K562 (cell line): ENCODE results near the gene SGMS1. TPM values are rescaled to one million over a fixed set of nuclear protein-coding genes. Genes with fewer than 3 reads are reported as not detected.

ENCODE experiments used
- CBX2 ChIP-seq: fragments of 200-600 bp; sonication (generic); IDR thresholded peaks from one replicate; pipeline ENCODE4 v1.6.1; 2012; ENCODE audit warnings: mild to moderate bottlenecking, low read length, inconsistent platforms; ENCODE audit not compliant: insufficient read depth, poor library complexity, severe bottlenecking
- E2F4 ChIP-seq: sonication (generic); formaldehyde crosslinking; IDR thresholded peaks from 2 replicates; pipeline ENCODE4 v1.8.0; 2022; ENCODE audit warnings: mild to moderate bottlenecking, low read depth, missing genetic modification reagents
- FUS ChIP-seq: fragments of 200-400 bp; formaldehyde crosslinking; optimal IDR thresholded peaks from 2 replicates; pipeline ENCODE3; 2017; ENCODE audit warnings: low read depth, low read length
- NR2F6 ChIP-seq: fragments of 450-650 bp; formaldehyde crosslinking; IDR thresholded peaks from 2 replicates; pipeline ENCODE4 v1.4.0; 2020; ENCODE audit warnings: mild to moderate bottlenecking
- SNAPC5 ChIP-seq: fragments of 250-450 bp; sonication (Bioruptor Pico); IDR thresholded peaks from 2 replicates; pipeline ENCODE4 v1.8.0; 2021; ENCODE audit warnings: moderate library complexity, mild to moderate bottlenecking, inconsistent platforms
- TAF1 ChIP-seq: IDR thresholded peaks from 2 replicates; pipeline ENCODE4 v1.6.1; 2011; ENCODE audit warnings: mild to moderate bottlenecking, low read length, moderate library complexity; ENCODE audit not compliant: insufficient read depth, control insufficient read depth, severe bottlenecking; ENCODE audit errors: extremely low read depth
- ZNF707 ChIP-seq: fragments of 250-450 bp; sonication (Bioruptor Pico); conservative IDR thresholded peaks from 2 replicates; pipeline ENCODE4 v1.8.0; 2022; ENCODE audit warnings: inconsistent platforms, mild to moderate bottlenecking, moderate library complexity
- polyA plus RNA-seq, 8 experiments: library from polyadenylated mRNA; depleted of rRNA in 4 of 8; stranded (reverse) in 5 of 8; unstranded in 3 of 8; fragments of >200 nt; fragmentation: Nextera tagmentation in 2 of 8; fragmentation: Illumina TruSeq in 1 of 8; extraction: Ambion mirVana in 2 of 8; extraction: Trizol in 1 of 8; gene quantifications; 2 replicates each; pipeline versions ENCODE4 v1.2.1 to v1.2.3, GENCODE V29; 2011 to 2014; ENCODE audit warnings: inconsistent platforms in 1 of 8, missing spikeins in 1 of 8
- total RNA-seq, 7 experiments: library from RNA; depleted of rRNA in 6 of 7; stranded (reverse); fragments of >200 nt in 6 of 7; fragmentation: Illumina TruSeq in 2 of 7; extraction: Trizol in 2 of 7; gene quantifications; 2 replicates each; pipeline versions ENCODE4 v1.2.1 to v1.2.3, GENCODE V29; 2011 to 2021; ENCODE audit warnings: low replicate concordance in 1 of 7
- TF ChIP-seq, protein P1 (sequence below): fragments of 450-650 bp; IDR thresholded peaks from 2 replicates; pipeline ENCODE4 v1.6.1; 2016; ENCODE audit warnings: mild to moderate bottlenecking, moderate library complexity

The SGMS1 gene
- total and polyA plus RNA-seq, 9 of the 15 experiments (the other 6 are each of a cell fraction or from before 2014, with no cell fraction given), result 22.6 to 232 (median 82.2) TPM

DNA sequence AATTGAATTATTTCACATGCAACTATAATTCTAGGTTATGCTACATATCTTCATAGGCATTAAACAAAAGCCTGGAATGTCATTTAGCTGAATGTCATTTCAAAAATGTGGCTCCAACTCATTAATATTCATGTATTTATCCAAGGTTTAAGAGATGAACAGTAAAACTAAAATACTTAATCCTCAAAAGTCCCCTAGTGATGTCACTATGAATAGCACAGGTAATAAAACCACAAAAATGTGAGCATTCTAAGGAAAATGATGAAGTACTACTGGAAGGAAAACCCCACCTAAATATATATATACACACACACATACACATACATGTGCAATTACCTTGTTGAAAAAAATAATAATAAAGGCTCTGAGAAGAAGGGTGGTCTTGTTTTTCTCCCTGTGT, 218.0 kb downstream of the SGMS1 start (continued):
- TF ChIP-seq, protein P1, sequence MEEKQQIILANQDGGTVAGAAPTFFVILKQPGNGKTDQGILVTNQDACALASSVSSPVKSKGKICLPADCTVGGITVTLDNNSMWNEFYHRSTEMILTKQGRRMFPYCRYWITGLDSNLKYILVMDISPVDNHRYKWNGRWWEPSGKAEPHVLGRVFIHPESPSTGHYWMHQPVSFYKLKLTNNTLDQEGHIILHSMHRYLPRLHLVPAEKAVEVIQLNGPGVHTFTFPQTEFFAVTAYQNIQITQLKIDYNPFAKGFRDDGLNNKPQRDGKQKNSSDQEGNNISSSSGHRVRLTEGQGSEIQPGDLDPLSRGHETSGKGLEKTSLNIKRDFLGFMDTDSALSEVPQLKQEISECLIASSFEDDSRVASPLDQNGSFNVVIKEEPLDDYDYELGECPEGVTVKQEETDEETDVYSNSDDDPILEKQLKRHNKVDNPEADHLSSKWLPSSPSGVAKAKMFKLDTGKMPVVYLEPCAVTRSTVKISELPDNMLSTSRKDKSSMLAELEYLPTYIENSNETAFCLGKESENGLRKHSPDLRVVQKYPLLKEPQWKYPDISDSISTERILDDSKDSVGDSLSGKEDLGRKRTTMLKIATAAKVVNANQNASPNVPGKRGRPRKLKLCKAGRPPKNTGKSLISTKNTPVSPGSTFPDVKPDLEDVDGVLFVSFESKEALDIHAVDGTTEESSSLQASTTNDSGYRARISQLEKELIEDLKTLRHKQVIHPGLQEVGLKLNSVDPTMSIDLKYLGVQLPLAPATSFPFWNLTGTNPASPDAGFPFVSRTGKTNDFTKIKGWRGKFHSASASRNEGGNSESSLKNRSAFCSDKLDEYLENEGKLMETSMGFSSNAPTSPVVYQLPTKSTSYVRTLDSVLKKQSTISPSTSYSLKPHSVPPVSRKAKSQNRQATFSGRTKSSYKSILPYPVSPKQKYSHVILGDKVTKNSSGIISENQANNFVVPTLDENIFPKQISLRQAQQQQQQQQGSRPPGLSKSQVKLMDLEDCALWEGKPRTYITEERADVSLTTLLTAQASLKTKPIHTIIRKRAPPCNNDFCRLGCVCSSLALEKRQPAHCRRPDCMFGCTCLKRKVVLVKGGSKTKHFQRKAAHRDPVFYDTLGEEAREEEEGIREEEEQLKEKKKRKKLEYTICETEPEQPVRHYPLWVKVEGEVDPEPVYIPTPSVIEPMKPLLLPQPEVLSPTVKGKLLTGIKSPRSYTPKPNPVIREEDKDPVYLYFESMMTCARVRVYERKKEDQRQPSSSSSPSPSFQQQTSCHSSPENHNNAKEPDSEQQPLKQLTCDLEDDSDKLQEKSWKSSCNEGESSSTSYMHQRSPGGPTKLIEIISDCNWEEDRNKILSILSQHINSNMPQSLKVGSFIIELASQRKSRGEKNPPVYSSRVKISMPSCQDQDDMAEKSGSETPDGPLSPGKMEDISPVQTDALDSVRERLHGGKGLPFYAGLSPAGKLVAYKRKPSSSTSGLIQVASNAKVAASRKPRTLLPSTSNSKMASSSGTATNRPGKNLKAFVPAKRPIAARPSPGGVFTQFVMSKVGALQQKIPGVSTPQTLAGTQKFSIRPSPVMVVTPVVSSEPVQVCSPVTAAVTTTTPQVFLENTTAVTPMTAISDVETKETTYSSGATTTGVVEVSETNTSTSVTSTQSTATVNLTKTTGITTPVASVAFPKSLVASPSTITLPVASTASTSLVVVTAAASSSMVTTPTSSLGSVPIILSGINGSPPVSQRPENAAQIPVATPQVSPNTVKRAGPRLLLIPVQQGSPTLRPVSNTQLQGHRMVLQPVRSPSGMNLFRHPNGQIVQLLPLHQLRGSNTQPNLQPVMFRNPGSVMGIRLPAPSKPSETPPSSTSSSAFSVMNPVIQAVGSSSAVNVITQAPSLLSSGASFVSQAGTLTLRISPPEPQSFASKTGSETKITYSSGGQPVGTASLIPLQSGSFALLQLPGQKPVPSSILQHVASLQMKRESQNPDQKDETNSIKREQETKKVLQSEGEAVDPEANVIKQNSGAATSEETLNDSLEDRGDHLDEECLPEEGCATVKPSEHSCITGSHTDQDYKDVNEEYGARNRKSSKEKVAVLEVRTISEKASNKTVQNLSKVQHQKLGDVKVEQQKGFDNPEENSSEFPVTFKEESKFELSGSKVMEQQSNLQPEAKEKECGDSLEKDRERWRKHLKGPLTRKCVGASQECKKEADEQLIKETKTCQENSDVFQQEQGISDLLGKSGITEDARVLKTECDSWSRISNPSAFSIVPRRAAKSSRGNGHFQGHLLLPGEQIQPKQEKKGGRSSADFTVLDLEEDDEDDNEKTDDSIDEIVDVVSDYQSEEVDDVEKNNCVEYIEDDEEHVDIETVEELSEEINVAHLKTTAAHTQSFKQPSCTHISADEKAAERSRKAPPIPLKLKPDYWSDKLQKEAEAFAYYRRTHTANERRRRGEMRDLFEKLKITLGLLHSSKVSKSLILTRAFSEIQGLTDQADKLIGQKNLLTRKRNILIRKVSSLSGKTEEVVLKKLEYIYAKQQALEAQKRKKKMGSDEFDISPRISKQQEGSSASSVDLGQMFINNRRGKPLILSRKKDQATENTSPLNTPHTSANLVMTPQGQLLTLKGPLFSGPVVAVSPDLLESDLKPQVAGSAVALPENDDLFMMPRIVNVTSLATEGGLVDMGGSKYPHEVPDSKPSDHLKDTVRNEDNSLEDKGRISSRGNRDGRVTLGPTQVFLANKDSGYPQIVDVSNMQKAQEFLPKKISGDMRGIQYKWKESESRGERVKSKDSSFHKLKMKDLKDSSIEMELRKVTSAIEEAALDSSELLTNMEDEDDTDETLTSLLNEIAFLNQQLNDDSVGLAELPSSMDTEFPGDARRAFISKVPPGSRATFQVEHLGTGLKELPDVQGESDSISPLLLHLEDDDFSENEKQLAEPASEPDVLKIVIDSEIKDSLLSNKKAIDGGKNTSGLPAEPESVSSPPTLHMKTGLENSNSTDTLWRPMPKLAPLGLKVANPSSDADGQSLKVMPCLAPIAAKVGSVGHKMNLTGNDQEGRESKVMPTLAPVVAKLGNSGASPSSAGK, result no peak
- no peak for TF ChIP-seq TAF1
- TF ChIP-seq NR2F6 (CRISPR knock-in tag), result no peak
- no peak for TF ChIP-seq CBX2
- TF ChIP-seq SNAPC5 (CRISPR knock-in tag), result no peak
- no peak for TF ChIP-seq E2F4 (CRISPR knock-in tag)
- TF ChIP-seq ZNF707, result no peak
- no peak for TF ChIP-seq FUS
